HG03139 (cell line): ENCODE results near the gene WNK4.
A peak's percentile ranks its signal among the peaks of the same experiment; 100 is the strongest.

Experiments used
- ATAC-seq: cut with Tn5 transposase; IDR thresholded peaks from one replicate; pipeline ENCODE4 v1.9.1; 2021; ENCODE audit not compliant: unreplicated experiment

WNK4 gene

GRCh38 chr17:42833767-42834422 lies 53.5 kb downstream of the WNK4 start:
- ATAC-seq = peak; percentile 17

GRCh38 chr17:42835732-42836131 lies 55.3 kb downstream of the WNK4 start:
- no peak for ATAC-seq

GRCh38 chr17:42841975-42842685 lies 61.7 kb downstream of the WNK4 start:
- no peak for ATAC-seq

- ATAC-seq = no peak
Measured at GRCh38 chr17:42843358-42843934, 63.0 kb downstream of the WNK4 start.

GRCh38 chr17:42844271-42844670 lies 63.9 kb downstream of the WNK4 start, which contains the start of gene AOC2:
TSS of gene AOC2 (plus strand) at chr17:42844580. CDS start at chr17:42844627, 47 bp downstream.
- no peak for ATAC-seq

GRCh38 chr17:42844761-42845555 lies 64.5 kb downstream of the WNK4 start:
- ATAC-seq = no peak

- no peak for ATAC-seq
Measured at GRCh38 chr17:42845556-42845917, 65.1 kb downstream of the WNK4 start.

- ATAC-seq = no peak
Measured at GRCh38 chr17:42845918-42846593, 65.6 kb downstream of the WNK4 start.
